HepG2 (cell line): ENCODE measurements around the gene MTX1. TPM values are rescaled to one million over a fixed set of nuclear protein-coding genes. Genes with fewer than 3 reads are reported as not detected.

Experiments
- AHDC1 ChIP-seq: sonication (generic); formaldehyde crosslinking; IDR thresholded peaks from 2 replicates; pipeline ENCODE4 v1.5.1; 2020; ENCODE audit warnings: mild to moderate bottlenecking, missing genetic modification reagents, borderline replicate concordance
- ARID4A ChIP-seq: sonication (generic); formaldehyde crosslinking; IDR thresholded peaks from 2 replicates; pipeline ENCODE4 v1.5.0; 2020; ENCODE audit warnings: mild to moderate bottlenecking, missing genetic modification reagents, borderline replicate concordance
- ATF2 ChIP-seq: sonication (generic); formaldehyde crosslinking; IDR thresholded peaks from 2 replicates; pipeline ENCODE4 v1.4.0; 2020; ENCODE audit warnings: missing genetic modification reagents
- FLYWCH1 ChIP-seq: sonication (generic); formaldehyde crosslinking; IDR thresholded peaks from 2 replicates; pipeline ENCODE4 v1.8.1; 2023; ENCODE audit warnings: mild to moderate bottlenecking, missing genetic modification reagents
- GATA4 ChIP-seq: sonication (generic); IDR thresholded peaks from 2 replicates; pipeline ENCODE4 v1.6.1; 2016; ENCODE audit warnings: antibody characterized with exemption, low read depth, borderline replicate concordance
- HIC2 ChIP-seq: sonication (generic); formaldehyde crosslinking; IDR thresholded peaks from 2 replicates; pipeline ENCODE4 v1.9.0; 2022; ENCODE audit warnings: low read depth, missing genetic modification reagents
- KAT8 ChIP-seq: IDR thresholded peaks from 2 replicates; pipeline ENCODE4 v1.6.1; 2016; ENCODE audit warnings: missing genetic modification reagents, missing compliant biosample characterization
- MEIS2 ChIP-seq: sonication (generic); formaldehyde crosslinking; IDR thresholded peaks from 2 replicates; pipeline ENCODE4 v1.9.0; 2021; ENCODE audit warnings: mild to moderate bottlenecking, missing genetic modification reagents
- ZBTB20 ChIP-seq: sonication (generic); formaldehyde crosslinking; IDR thresholded peaks from 2 replicates; pipeline ENCODE4 v1.8.1; 2023; ENCODE audit warnings: missing genetic modification reagents, low read depth, mild to moderate bottlenecking, borderline replicate concordance
- ZNF619 ChIP-seq: sonication (generic); formaldehyde crosslinking; IDR thresholded peaks from 2 replicates; pipeline ENCODE4 v1.4.0; 2020; ENCODE audit warnings: mild to moderate bottlenecking, missing genetic modification reagents
- ZNF704 ChIP-seq: sonication (generic); formaldehyde crosslinking; IDR thresholded peaks from 2 replicates; pipeline ENCODE4 v1.8.1; 2023; ENCODE audit warnings: mild to moderate bottlenecking, inconsistent platforms, moderate library complexity, missing genetic modification reagents, borderline replicate concordance
- polyA plus RNA-seq, 8 experiments: library from polyadenylated mRNA; depleted of rRNA in 3 of 8; stranded (reverse) in 7 of 8; unstranded in 1 of 8; fragments of >200 nt; fragmentation: Illumina TruSeq in 4 of 8; extraction: Trizol in 4 of 8; gene quantifications; 2 replicates each; pipeline versions ENCODE4 v1.2.1 to v1.2.3, GENCODE V29; 2011 to 2016; ENCODE audit warnings: low read depth in 4 of 8, missing spikeins in 1 of 8, mixed read lengths in 1 of 8; ENCODE audit not compliant: insufficient read depth in 1 of 8
- total RNA-seq, 5 experiments: library from RNA; depleted of rRNA; stranded (reverse); fragments of >200 nt; fragmentation: Illumina TruSeq; extraction: Trizol; gene quantifications; 2 replicates each; pipeline ENCODE4 v1.2.3, GENCODE V29; 2016; ENCODE audit warnings: low read depth in 1 of 5

Gene MTX1
- total and polyA plus RNA-seq, 2 of the 13 experiments (the other 11 are each of a cell fraction or from before 2014, with no cell fraction given) = 64.5 to 72.6 TPM

GRCh38 chr1:155250633-155251449 is 42.3 kb downstream of the MTX1 start (continued):
- TF ChIP-seq ATF2 (CRISPR knock-in tag) = no peak
- TF ChIP-seq KAT8 (CRISPR knock-in tag) = 0 out of 2 replicates have a peak, but pooled peaks have one; percentile 13
- peak; percentile 81; the same call in 1 of the 2 replicates for TF ChIP-seq ZNF619 (CRISPR knock-in tag)
- TF ChIP-seq GATA4 = no peak
- 0 out of 2 replicates have a peak, but pooled peaks have one; percentile 43 for TF ChIP-seq ZNF704 (CRISPR knock-in tag)
- peak; percentile 19 for TF ChIP-seq MEIS2
- 0 out of 2 replicates have a peak, but pooled peaks have one; percentile 42 for TF ChIP-seq FLYWCH1 (CRISPR knock-in tag)
- 0 out of 2 replicates have a peak, but pooled peaks have one; percentile 36 for TF ChIP-seq AHDC1
- no peak; the same call in 1 of the 2 replicates for TF ChIP-seq HIC2 (CRISPR knock-in tag)
- no peak for TF ChIP-seq ZBTB20 (CRISPR knock-in tag)
- TF ChIP-seq ARID4A (CRISPR knock-in tag) = peak; percentile 51; the same call in 1 of the 2 replicates
